HepG2 (cell line): ENCODE measurements around the gene ELOVL5. TPM values are rescaled to one million over a fixed set of nuclear protein-coding genes. Genes with fewer than 3 reads are reported as not detected.

Experiments used
- ATAC-seq: fragments of 200-7000 bp; cut with Tn5 transposase; 3 replicates; pipeline ENCODE4 v1.9.1; 2020; ENCODE audit warnings: mild to moderate bottlenecking, moderate library complexity
- BruUV-seq: library from RNA; stranded (reverse); fragments of 400-500 nt; replicated peaks from 2 replicates; lab custom pipeline; 2021; lab: Mats Ljungman, UMichigan
- CTCF ChIA-PET: fragments of 300-600 bp; formaldehyde crosslinking; extraction: SDS; loops from one replicate; lab custom pipeline; 2021; ENCODE audit warnings: low total read pairs, inconsistent platforms, low intra/inter-chr PET ratio; lab: Yijun Ruan, JAX
- POLR2A ChIA-PET: fragments of 350-600 bp; sonication (Branson Sonifier 250); formaldehyde crosslinking; loops from one replicate; lab custom pipeline; 2020; ENCODE audit warnings: antibody characterized with exemption, inconsistent platforms; lab: Yijun Ruan, JAX
- DNase-seq: peaks from one replicate; pipeline ENCODE4 v3.0.0-alpha.2; 2015; ENCODE audit warnings: low spot score
- FAIRE-seq: peaks from 3 replicates; lab custom pipeline; 2011; peaks lifted over from hg19 to GRCh38; lab: Jason Lieb, UNC
- H2AFZ ChIP-seq: one replicate; pipeline ENCODE4 v1.6.1; 2011; ENCODE audit warnings: low read length, inconsistent platforms
- H3K27ac ChIP-seq: fragments of 300-600 bp; 3 replicates; pipeline ENCODE4 v1.8.0; 2011; ENCODE audit warnings: mixed run types, mild to moderate bottlenecking, mixed read lengths, low read length, inconsistent platforms; ENCODE audit not compliant: insufficient read depth; ENCODE audit errors: extremely low read length
- H3K27me3 ChIP-seq, 2 experiments: fragments of 200-600 bp in 1 of 2; 2 replicates in 1 of 2; 3 replicates in 1 of 2; pipeline versions ENCODE4 v1.6.0 to v1.8.0; 2011; ENCODE audit warnings: low read length in 2 of 2, mild to moderate bottlenecking in 2 of 2, moderate library complexity in 2 of 2, inconsistent platforms in 1 of 2; ENCODE audit not compliant: insufficient read depth in 2 of 2, control insufficient read depth in 1 of 2
- H3K36me3 ChIP-seq, 2 experiments: fragments of 200-600 bp in 1 of 2; replicated peaks in 1 of 2; 2 replicates in 1 of 2; 3 replicates in 1 of 2; pipeline versions ENCODE4 v1.5.1 to v1.8.0; 2011; ENCODE audit warnings: low read length in 2 of 2, inconsistent platforms in 1 of 2; ENCODE audit not compliant: insufficient read depth in 2 of 2, control insufficient read depth in 1 of 2
- H3K4me1 ChIP-seq: 2 replicates; pipeline ENCODE4 v1.5.1; 2012; ENCODE audit warnings: low read length, inconsistent platforms; ENCODE audit not compliant: insufficient read depth
- H3K4me2 ChIP-seq: 2 replicates; pipeline ENCODE4 v1.6.0; 2011; ENCODE audit warnings: low read depth, low read length, inconsistent platforms
- H3K4me3 ChIP-seq, 3 experiments: fragments of 200-600 bp in 1 of 3; sonication (generic), shearing (Covaris generic) in 1 of 3; replicated peaks in 1 of 3; 2 replicates each; pipeline ENCODE4 v1.5.1; 2011 to 2016; ENCODE audit warnings: low read length in 3 of 3, inconsistent platforms in 2 of 3, low read depth in 2 of 3, mild to moderate bottlenecking in 2 of 3, control low read depth in 1 of 3, mixed read lengths in 1 of 3; ENCODE audit not compliant: insufficient read depth in 1 of 3
- H3K79me2 ChIP-seq: one replicate; pipeline ENCODE4 v1.6.1; 2011; ENCODE audit warnings: low read length, inconsistent platforms; ENCODE audit not compliant: insufficient read depth
- H3K9ac ChIP-seq: 2 replicates; pipeline ENCODE4 v1.6.0; 2011; ENCODE audit warnings: mild to moderate bottlenecking, low read depth, low read length, inconsistent platforms; ENCODE audit not compliant: insufficient read depth
- H3K9me3 ChIP-seq: 2 replicates; pipeline ENCODE4 v1.5.1; 2012; ENCODE audit warnings: mild to moderate bottlenecking, low read length
- H4K20me1 ChIP-seq: 2 replicates; pipeline ENCODE4 v1.6.0; 2011; ENCODE audit warnings: inconsistent platforms, mild to moderate bottlenecking, low read length, moderate library complexity; ENCODE audit not compliant: insufficient read depth
- MXD4 ChIP-seq: IDR thresholded peaks from 2 replicates; pipeline ENCODE4 v1.6.1; 2016; ENCODE audit warnings: mild to moderate bottlenecking, missing biosample characterization, missing genetic modification reagents
- SP2 ChIP-seq: sonication (generic); formaldehyde crosslinking; IDR thresholded peaks from 2 replicates; pipeline ENCODE4 v1.5.1; 2020; ENCODE audit warnings: mild to moderate bottlenecking, missing genetic modification reagents
- STAT5B ChIP-seq: sonication (generic); formaldehyde crosslinking; IDR thresholded peaks from 2 replicates; pipeline ENCODE4 v1.4.0; 2020; ENCODE audit warnings: missing genetic modification reagents
- SUZ12 ChIP-seq: fragments of 150-350 bp; IDR thresholded peaks from 2 replicates; pipeline ENCODE4 v1.6.1; 2014; ENCODE audit warnings: low read depth, low read length
- TBX3 ChIP-seq: fragments of 450-650 bp; IDR thresholded peaks from 2 replicates; pipeline ENCODE4 v1.6.1; 2017; ENCODE audit warnings: antibody characterized with exemption, mild to moderate bottlenecking, inconsistent platforms, borderline replicate concordance
- ZNF7 ChIP-seq: IDR thresholded peaks from 2 replicates; pipeline ENCODE4 v1.6.1; 2016; ENCODE audit warnings: missing biosample characterization, missing genetic modification reagents
- in situ Hi-C: cut with HindIII; loops from 2 replicates; pipeline ENCODE4 v1.10.0; 2017; ENCODE audit warnings: low pct_unique_long_range_greater_than_20kb; ENCODE audit not compliant: extremely low pct_ligation_motif_present
- intact Hi-C: fragments of 100-400 bp; cut with micrococcal nuclease; formaldehyde crosslinking; loops from one replicate; pipeline ENCODE4 v1.10.0; 2022; ENCODE audit not compliant: unreplicated experiment
- polyA plus RNA-seq, 8 experiments: library from polyadenylated mRNA; depleted of rRNA in 3 of 8; stranded (reverse) in 7 of 8; unstranded in 1 of 8; fragments of >200 nt; fragmentation: Illumina TruSeq in 4 of 8; extraction: Trizol in 4 of 8; gene quantifications; 2 replicates each; pipeline versions ENCODE4 v1.2.1 to v1.2.3, GENCODE V29; 2011 to 2016; ENCODE audit warnings: low read depth in 4 of 8, missing spikeins in 1 of 8, mixed read lengths in 1 of 8; ENCODE audit not compliant: insufficient read depth in 1 of 8
- total RNA-seq, 5 experiments: library from RNA; depleted of rRNA; stranded (reverse); fragments of >200 nt; fragmentation: Illumina TruSeq; extraction: Trizol; gene quantifications; 2 replicates each; pipeline ENCODE4 v1.2.3, GENCODE V29; 2016; ENCODE audit warnings: low read depth in 1 of 5
- TF ChIP-seq, protein P1 (sequence below), 2 experiments: fragments of 450-650 bp in 1 of 2; sonication (generic) in 1 of 2; formaldehyde crosslinking in 1 of 2; IDR thresholded peaks; 2 replicates each; pipeline versions ENCODE4 v1.6.1 to v1.8.0; 2016 to 2022; ENCODE audit warnings: antibody characterized with exemption in 1 of 2, mild to moderate bottlenecking in 1 of 2, missing genetic modification reagents in 1 of 2
- TF ChIP-seq, protein P2 (sequence below): sonication (generic); formaldehyde crosslinking; IDR thresholded peaks from 2 replicates; pipeline ENCODE4 v1.4.0; 2020; ENCODE audit warnings: missing genetic modification reagents

The ELOVL5 gene
- total and polyA plus RNA-seq, 2 of the 13 experiments (the other 11 are each of a cell fraction or from before 2014, with no cell fraction given) = 50.1 to 72.4 TPM

DNA sequence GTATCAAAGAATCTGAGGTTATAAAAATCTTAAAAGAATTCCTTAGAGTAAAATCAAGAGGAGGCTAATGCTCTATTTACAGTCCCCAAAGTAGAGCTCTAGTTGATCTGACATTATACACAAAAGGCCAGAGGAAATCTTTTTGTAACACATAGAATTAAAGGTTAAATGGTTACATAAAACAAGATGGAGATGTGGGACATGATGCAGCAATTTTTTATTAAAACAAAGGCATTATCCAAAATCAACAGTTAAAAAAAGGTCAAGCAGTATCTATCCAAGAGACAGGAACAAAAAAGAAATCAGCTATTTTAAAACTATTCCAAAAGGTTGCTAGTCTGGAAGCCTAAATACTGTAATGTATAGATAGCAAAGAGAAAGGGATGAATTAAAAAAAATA, 20.4 kb downstream of the ELOVL5 start (continued):
- TF ChIP-seq, protein P1, sequence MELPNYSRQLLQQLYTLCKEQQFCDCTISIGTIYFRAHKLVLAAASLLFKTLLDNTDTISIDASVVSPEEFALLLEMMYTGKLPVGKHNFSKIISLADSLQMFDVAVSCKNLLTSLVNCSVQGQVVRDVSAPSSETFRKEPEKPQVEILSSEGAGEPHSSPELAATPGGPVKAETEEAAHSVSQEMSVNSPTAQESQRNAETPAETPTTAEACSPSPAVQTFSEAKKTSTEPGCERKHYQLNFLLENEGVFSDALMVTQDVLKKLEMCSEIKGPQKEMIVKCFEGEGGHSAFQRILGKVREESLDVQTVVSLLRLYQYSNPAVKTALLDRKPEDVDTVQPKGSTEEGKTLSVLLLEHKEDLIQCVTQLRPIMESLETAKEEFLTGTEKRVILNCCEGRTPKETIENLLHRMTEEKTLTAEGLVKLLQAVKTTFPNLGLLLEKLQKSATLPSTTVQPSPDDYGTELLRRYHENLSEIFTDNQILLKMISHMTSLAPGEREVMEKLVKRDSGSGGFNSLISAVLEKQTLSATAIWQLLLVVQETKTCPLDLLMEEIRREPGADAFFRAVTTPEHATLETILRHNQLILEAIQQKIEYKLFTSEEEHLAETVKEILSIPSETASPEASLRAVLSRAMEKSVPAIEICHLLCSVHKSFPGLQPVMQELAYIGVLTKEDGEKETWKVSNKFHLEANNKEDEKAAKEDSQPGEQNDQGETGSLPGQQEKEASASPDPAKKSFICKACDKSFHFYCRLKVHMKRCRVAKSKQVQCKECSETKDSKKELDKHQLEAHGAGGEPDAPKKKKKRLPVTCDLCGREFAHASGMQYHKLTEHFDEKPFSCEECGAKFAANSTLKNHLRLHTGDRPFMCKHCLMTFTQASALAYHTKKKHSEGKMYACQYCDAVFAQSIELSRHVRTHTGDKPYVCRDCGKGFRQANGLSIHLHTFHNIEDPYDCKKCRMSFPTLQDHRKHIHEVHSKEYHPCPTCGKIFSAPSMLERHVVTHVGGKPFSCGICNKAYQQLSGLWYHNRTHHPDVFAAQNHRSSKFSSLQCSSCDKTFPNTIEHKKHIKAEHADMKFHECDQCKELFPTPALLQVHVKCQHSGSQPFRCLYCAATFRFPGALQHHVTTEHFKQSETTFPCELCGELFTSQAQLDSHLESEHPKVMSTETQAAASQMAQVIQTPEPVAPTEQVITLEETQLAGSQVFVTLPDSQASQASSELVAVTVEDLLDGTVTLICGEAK (IDR thresholded peaks at IDR 0.05) = no peak
- TF ChIP-seq, protein P1 (CRISPR knock-in tag; IDR thresholded peaks at IDR 0.05) = no peak
- TF ChIP-seq, all 625 proteins: peak for 0

DNA sequence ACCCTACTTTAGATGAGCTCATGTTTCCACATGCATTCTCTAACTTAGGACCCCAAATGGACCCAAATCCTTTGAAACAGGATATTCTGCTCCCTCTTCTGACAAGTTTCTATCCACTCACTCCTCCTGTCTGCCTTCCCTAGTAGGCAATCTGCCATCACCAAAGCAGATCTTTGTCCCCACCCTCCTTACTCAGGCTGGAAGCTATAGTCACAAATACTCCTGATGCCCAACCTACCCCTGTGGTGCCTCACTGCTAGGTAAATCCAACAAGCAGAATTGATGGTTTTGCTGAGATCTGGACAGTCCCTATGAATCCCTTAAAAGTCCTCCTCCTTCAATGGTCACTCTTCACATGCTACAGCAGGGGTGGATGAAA, 21.7 kb downstream of the ELOVL5 start:
- H3K27me3 ChIP-seq = no peaks in the 10 kb centered on the region
- in situ Hi-C loops = no loop called here
- ChIA-PET CTCF (no interaction called here), POLR2A (no interaction called here)
- BruUV-seq = no TSS peak
- FAIRE-seq (no peak), ATAC-seq (peak; percentile 24; the same call in 1 of the 3 replicates), DNase-seq (no peak)
- peaks cover 12% of the 10 kb centered on the region for H3K4me1 ChIP-seq
- H3K9me3 ChIP-seq = no peaks in the 10 kb centered on the region
- H3K4me3 ChIP-seq = no peak overlapping the region
- no peak overlapping the region for H3K4me2 ChIP-seq
- H4K20me1 ChIP-seq = peaks cover 6% of the 10 kb centered on the region; the same call in 1 of the 2 replicates
- no peak overlapping the region for H2AFZ ChIP-seq
- intact Hi-C loops = no loop called here
- peaks cover 55% of the 10 kb centered on the region for H3K79me2 ChIP-seq
- no peak overlapping the region for H3K9ac ChIP-seq
- H3K36me3 ChIP-seq = no peaks in the 10 kb centered on the region
- H3K27ac ChIP-seq = no peak overlapping the region
- 0 out of 2 replicates have a peak, but pooled peaks have one; percentile 10 for TF ChIP-seq TBX3
- no peak for TF ChIP-seq ZNF7 (CRISPR knock-in tag)
- TF ChIP-seq, protein P2, sequence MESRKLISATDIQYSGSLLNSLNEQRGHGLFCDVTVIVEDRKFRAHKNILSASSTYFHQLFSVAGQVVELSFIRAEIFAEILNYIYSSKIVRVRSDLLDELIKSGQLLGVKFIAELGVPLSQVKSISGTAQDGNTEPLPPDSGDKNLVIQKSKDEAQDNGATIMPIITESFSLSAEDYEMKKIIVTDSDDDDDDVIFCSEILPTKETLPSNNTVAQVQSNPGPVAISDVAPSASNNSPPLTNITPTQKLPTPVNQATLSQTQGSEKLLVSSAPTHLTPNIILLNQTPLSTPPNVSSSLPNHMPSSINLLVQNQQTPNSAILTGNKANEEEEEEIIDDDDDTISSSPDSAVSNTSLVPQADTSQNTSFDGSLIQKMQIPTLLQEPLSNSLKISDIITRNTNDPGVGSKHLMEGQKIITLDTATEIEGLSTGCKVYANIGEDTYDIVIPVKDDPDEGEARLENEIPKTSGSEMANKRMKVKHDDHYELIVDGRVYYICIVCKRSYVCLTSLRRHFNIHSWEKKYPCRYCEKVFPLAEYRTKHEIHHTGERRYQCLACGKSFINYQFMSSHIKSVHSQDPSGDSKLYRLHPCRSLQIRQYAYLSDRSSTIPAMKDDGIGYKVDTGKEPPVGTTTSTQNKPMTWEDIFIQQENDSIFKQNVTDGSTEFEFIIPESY (CRISPR knock-in tag) = no peak
- TF ChIP-seq STAT5B (CRISPR knock-in tag) = no peak
- no peak for TF ChIP-seq SUZ12
- TF ChIP-seq SP2 (CRISPR knock-in tag) = no peak
- no peak for TF ChIP-seq MXD4 (CRISPR knock-in tag)
